Fibroblast of lung (primary cell): Measurements from ENCODE around the gene CMSS1. TPM values are rescaled to one million over a fixed set of nuclear protein-coding genes. Genes with fewer than 3 reads are reported as not detected.
A peak's percentile ranks its signal among the peaks of the same experiment; 100 is the strongest.

Source experiments
- DNase-seq, 2 donors: peaks; one replicate each; pipeline versions ENCODE4 v3.0.0 to v3.0.0-alpha.2; 2010; ENCODE audit warnings: low read depth in 2 of 2
- H2AFZ ChIP-seq: 2 replicates; pipeline ENCODE4 v1.5.1; 2012; ENCODE audit warnings: low read length, control low read depth, inconsistent platforms
- H3K27ac ChIP-seq: 2 replicates; pipeline ENCODE4 v1.5.1; 2011; ENCODE audit warnings: low read length, control low read depth; ENCODE audit not compliant: insufficient read depth
- H3K27me3 ChIP-seq: 2 replicates; pipeline ENCODE4 v1.5.1; 2011; ENCODE audit warnings: mild to moderate bottlenecking, low read length; ENCODE audit not compliant: control insufficient read depth, insufficient read depth
- H3K36me3 ChIP-seq: 2 replicates; pipeline ENCODE4 v1.5.1; 2011; ENCODE audit warnings: low read length; ENCODE audit not compliant: control insufficient read depth, insufficient read depth
- H3K4me1 ChIP-seq: 2 replicates; pipeline ENCODE4 v1.5.1; 2011; ENCODE audit warnings: low read length; ENCODE audit not compliant: control insufficient read depth, insufficient read depth; ENCODE audit errors: extremely low read depth
- H3K4me2 ChIP-seq: 2 replicates; pipeline ENCODE4 v1.5.1; 2011; ENCODE audit warnings: low read length, control low read depth; ENCODE audit not compliant: insufficient read depth; ENCODE audit errors: extremely low read depth
- H3K4me3 ChIP-seq, 4 experiments: fragments of 200-600 bp in 1 of 4; sonication (generic) in 1 of 4; replicated peaks in 1 of 4; 2 replicates each; pipeline ENCODE4 v1.5.1; 2011 to 2016; ENCODE audit warnings: low read length in 4 of 4, low read depth in 3 of 4, mild to moderate bottlenecking in 3 of 4, control low read depth in 2 of 4, inconsistent platforms in 1 of 4, mixed read lengths in 1 of 4; ENCODE audit not compliant: insufficient read depth in 1 of 4; ENCODE audit errors: control extremely low read depth in 1 of 4
- H3K79me2 ChIP-seq: 2 replicates; pipeline ENCODE4 v1.5.1; 2012; ENCODE audit warnings: mild to moderate bottlenecking, low read length, inconsistent platforms; ENCODE audit not compliant: control insufficient read depth, insufficient read depth
- H3K9ac ChIP-seq: 2 replicates; pipeline ENCODE4 v1.5.1; 2011; ENCODE audit warnings: mild to moderate bottlenecking, low read length, control low read depth; ENCODE audit not compliant: insufficient read depth
- H3K9me3 ChIP-seq: 2 replicates; pipeline ENCODE4 v1.5.1; 2012; ENCODE audit warnings: low read depth, low read length; ENCODE audit not compliant: control insufficient read depth, insufficient read depth
- H4K20me1 ChIP-seq: 2 replicates; pipeline ENCODE4 v1.5.1; 2011; ENCODE audit warnings: low read length; ENCODE audit not compliant: control insufficient read depth, insufficient read depth; ENCODE audit errors: extremely low read depth
- CTCF ChIP-seq, 2 donors: IDR thresholded peaks in 1 of 2; conservative IDR thresholded peaks in 1 of 2; 1 replicate in 1 of 2; 2 replicates in 1 of 2; pipeline ENCODE4 v1.5.1; 2011 to 2012; ENCODE audit warnings: low read length in 2 of 2, control low read depth in 1 of 2, inconsistent platforms in 1 of 2, low read depth in 1 of 2, mild to moderate bottlenecking in 1 of 2
- EZH2 ChIP-seq: IDR thresholded peaks from 2 replicates; pipeline ENCODE4 v1.5.1; 2012; ENCODE audit warnings: low read length, control low read depth, mild to moderate bottlenecking; ENCODE audit errors: missing control alignments
- polyA plus RNA-seq, 2 donors: library from polyadenylated mRNA; depleted of rRNA in 1 of 2; stranded (reverse) in 1 of 2; unstranded in 1 of 2; fragments of >200 nt; gene quantifications; 2 replicates each; pipeline ENCODE4 v1.2.1, GENCODE V29; 2011 to 2012; ENCODE audit warnings: missing spikeins in 1 of 2
- total RNA-seq: library from RNA; depleted of rRNA; stranded (reverse); fragments of >200 nt; gene quantifications from 2 replicates; pipeline ENCODE4 v1.2.1, GENCODE V29; 2014

CMSS1 gene
- total and polyA plus RNA-seq, 2 donors (not counting 1 experiment from before 2014, with no cell fraction given), result 6.9 to 13.2 TPM

- Histone ChIP-seq H2AFZ (no peak overlapping the region), H3K9ac (no peak overlapping the region), H3K4me3 (no peak overlapping the region), H3K4me2 (no peak overlapping the region), H3K4me1 (no peaks in the 10 kb centered on the region), H3K27me3 (no peaks in the 10 kb centered on the region), H3K36me3 (no peaks in the 10 kb centered on the region), H3K9me3 (no peaks in the 10 kb centered on the region), H3K79me2 (no peaks in the 10 kb centered on the region), H4K20me1 (no peaks in the 10 kb centered on the region), H3K27ac (no peak overlapping the region)
- TF ChIP-seq EZH2 (no peak), CTCF (conservative IDR thresholded peaks at IDR 0.05 in 1 of 2, IDR thresholded peaks at IDR 0.05 in 1 of 2; ENCODE audit: low read depth in 1 of 2, low read length in 2 of 2) (no peak)
- peak in 1 of 2 donors; percentile 71 for DNase-seq
Measured at GRCh38 chr3:99943931-99944761, 126.5 kb downstream of the CMSS1 start.

- Histone ChIP-seq H3K9me3 (no peaks in the 10 kb centered on the region), H3K36me3 (no peaks in the 10 kb centered on the region), H2AFZ (no peak overlapping the region), H3K79me2 (no peaks in the 10 kb centered on the region), H3K4me1 (no peaks in the 10 kb centered on the region), H3K4me3 (no peak overlapping the region), H3K9ac (no peak overlapping the region), H3K27me3 (no peaks in the 10 kb centered on the region), H3K27ac (no peak overlapping the region), H4K20me1 (no peaks in the 10 kb centered on the region), H3K4me2 (no peak overlapping the region)
- TF ChIP-seq CTCF (conservative IDR thresholded peaks at IDR 0.05 in 1 of 2, IDR thresholded peaks at IDR 0.05 in 1 of 2; ENCODE audit: low read depth in 1 of 2, low read length in 2 of 2), result no peak
- TF ChIP-seq EZH2, result no peak
- peak in 1 of 2 donors; percentile 88 for DNase-seq
Measured at GRCh38 chr3:99945328-99945995, 127.8 kb downstream of the CMSS1 start.

GRCh38 chr3:99947356-99947755 is 129.7 kb downstream of the CMSS1 start:
- H3K36me3 ChIP-seq, result no peaks in the 10 kb centered on the region
- H3K9me3 ChIP-seq, result no peaks in the 10 kb centered on the region
- no peak overlapping the region for H3K4me2 ChIP-seq
- no peaks in the 10 kb centered on the region for H3K79me2 ChIP-seq
- no peak overlapping the region for H3K27ac ChIP-seq
- H4K20me1 ChIP-seq, result no peaks in the 10 kb centered on the region
- H2AFZ ChIP-seq, result no peak overlapping the region
- H3K9ac ChIP-seq, result no peak overlapping the region
- peaks cover 5% of the 10 kb centered on the region for H3K4me1 ChIP-seq
- DNase-seq, result no peak
- no peak overlapping the region for H3K4me3 ChIP-seq
- TF ChIP-seq EZH2, result no peak
- no peak for TF ChIP-seq CTCF (conservative IDR thresholded peaks at IDR 0.05 in 1 of 2, IDR thresholded peaks at IDR 0.05 in 1 of 2; ENCODE audit: low read depth in 1 of 2, low read length in 2 of 2)
- H3K27me3 ChIP-seq, result no peaks in the 10 kb centered on the region
